ENCODE measurements around the gene DAPP1.

DAPP1 gene

DNA sequence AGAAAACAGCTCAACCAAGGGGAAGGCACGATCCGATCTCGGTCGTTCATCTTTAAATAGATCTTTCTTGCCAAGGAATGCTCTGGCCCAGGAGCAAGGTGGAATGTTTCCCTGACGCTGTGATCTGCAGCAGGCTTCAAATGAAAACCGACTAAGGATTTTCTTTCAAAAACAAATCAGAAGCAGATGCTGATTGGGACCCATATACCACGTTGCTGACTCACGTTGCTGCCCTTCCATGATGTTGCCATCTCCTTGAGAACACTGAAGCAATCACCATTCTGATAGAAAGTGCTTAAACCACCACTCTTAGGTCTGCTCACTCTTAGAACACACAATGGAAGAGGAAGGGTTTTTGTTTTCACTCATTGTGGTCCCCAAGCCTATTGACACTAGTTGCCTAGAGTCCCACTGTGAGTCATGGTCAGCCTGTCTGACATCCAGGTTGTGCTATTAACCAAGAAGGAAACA lies 51.5 kb downstream of the DAPP1 start:
- H3K4me3 ChIP-seq (replicated peaks in 1 of 2; ENCODE audit: low read depth in 2 of 2, low read length in 2 of 2): no peak overlapping the region
- DNase-seq (ENCODE audit: low read depth in 2 of 2): peak in 1 of 2 donors; percentile 29
- TF ChIP-seq CTCF (IDR thresholded peaks at IDR 0.05; ENCODE audit: low read depth, low read length): no peak

- no peak overlapping the region for H3K4me3 ChIP-seq (replicated peaks in 1 of 2; ENCODE audit: low read depth in 2 of 2, low read length in 2 of 2)
- no peak for DNase-seq (ENCODE audit: low read depth in 2 of 2)
- TF ChIP-seq CTCF (IDR thresholded peaks at IDR 0.05; ENCODE audit: low read depth, low read length): no peak
These were observed 55.9 kb downstream of the DAPP1 start for GRCh38 chr4:99872570-99872969.

DNA sequence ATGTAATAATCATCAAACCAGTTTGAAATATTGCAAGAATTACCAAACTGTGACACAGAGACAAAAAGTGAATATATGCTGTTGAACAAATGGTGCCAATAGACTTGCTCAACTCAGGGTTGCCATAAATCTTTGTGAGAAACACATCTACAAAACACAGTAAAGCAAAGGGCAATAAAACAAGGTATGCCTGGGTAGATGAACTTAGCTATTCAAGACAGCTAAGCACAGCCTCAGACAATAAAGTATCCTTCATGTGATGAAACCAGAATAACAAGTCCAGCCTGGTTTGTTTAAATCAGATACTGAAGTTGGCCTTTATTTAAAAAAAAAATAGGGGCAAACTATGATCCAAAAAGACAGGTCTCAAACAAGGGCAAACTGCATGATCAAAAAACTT lies 58.4 kb downstream of the DAPP1 start:
- no peak for DNase-seq (ENCODE audit: low read depth in 2 of 2)
- TF ChIP-seq CTCF (IDR thresholded peaks at IDR 0.05; ENCODE audit: low read depth, low read length): no peak
- H3K4me3 ChIP-seq (replicated peaks in 1 of 2; ENCODE audit: low read depth in 2 of 2, low read length in 2 of 2): no peak overlapping the region

- no peak for DNase-seq (ENCODE audit: low read depth in 2 of 2)
These were observed 60.3 kb downstream of the DAPP1 start for GRCh38 chr4:99876946-99877345.

GRCh38 chr4:99878604-99879003 lies 62.0 kb downstream of the DAPP1 start:
- DNase-seq (ENCODE audit: low read depth in 2 of 2): no peak
- TF ChIP-seq CTCF (IDR thresholded peaks at IDR 0.05; ENCODE audit: low read depth, low read length): no peak
- H3K4me3 ChIP-seq (replicated peaks in 1 of 2; ENCODE audit: low read depth in 2 of 2, low read length in 2 of 2): no peak overlapping the region

More at GRCh38 chr4:99876946-99877345, 60.3 kb downstream of the DAPP1 start:
- no peak overlapping the region for H3K4me3 ChIP-seq (replicated peaks in 1 of 2; ENCODE audit: low read depth in 2 of 2, low read length in 2 of 2)
- TF ChIP-seq CTCF (IDR thresholded peaks at IDR 0.05; ENCODE audit: low read depth, low read length): no peak

GRCh38 chr4:99879458-99879857 lies 62.8 kb downstream of the DAPP1 start:
- H3K4me3 ChIP-seq (replicated peaks in 1 of 2; ENCODE audit: low read depth in 2 of 2, low read length in 2 of 2): no peak overlapping the region
- DNase-seq (ENCODE audit: low read depth in 2 of 2): peak in 1 of 2 donors; percentile 14
- no peak for TF ChIP-seq CTCF (IDR thresholded peaks at IDR 0.05; ENCODE audit: low read depth, low read length)

GRCh38 chr4:99885063-99885664 lies 68.5 kb downstream of the DAPP1 start:
- no peak overlapping the region for H3K4me3 ChIP-seq (replicated peaks in 1 of 2; ENCODE audit: low read depth in 2 of 2, low read length in 2 of 2)
- TF ChIP-seq CTCF (IDR thresholded peaks at IDR 0.05; ENCODE audit: low read depth, low read length): peak; percentile 38
- peak; percentile 54 to 62 for DNase-seq (ENCODE audit: low read depth in 2 of 2)
